GM18951 (cell line): ENCODE measurements around the gene CAP2.

Experiments used
- POLR2A ChIP-seq: IDR thresholded peaks from 4 replicates; pipeline ENCODE4 v1.6.1; 2011; ENCODE audit warnings: mild to moderate bottlenecking; ENCODE audit not compliant: insufficient read length, insufficient read depth; ENCODE audit errors: extremely low read depth
- in situ Hi-C: fragments of 300-500 bp; cut with MboI; formaldehyde crosslinking; loops from one replicate; pipeline ENCODE4 v1.12.0; 2022; ENCODE audit warnings: low sequenced_read_pairs, mixed read lengths, inconsistent platforms; ENCODE audit not compliant: unreplicated experiment

CAP2 gene

GRCh38 chr6:17600527-17601385, 207.4 kb downstream of the CAP2 start:
- TF ChIP-seq POLR2A = no peak
- in situ Hi-C loops = no loop called here

- TF ChIP-seq POLR2A = no peak
- in situ Hi-C loops = no loop called here
These were observed 207.9 kb downstream of the CAP2 start for GRCh38 chr6:17601386-17601703.

GRCh38 chr6:17602888-17603287, 209.5 kb downstream of the CAP2 start:
- no peak for TF ChIP-seq POLR2A
- in situ Hi-C loops = no loop called here

- in situ Hi-C loops = no loop called here
- TF ChIP-seq POLR2A = no peak
These were observed 213.2 kb downstream of the CAP2 start for GRCh38 chr6:17606606-17607005.
